Measurements from ENCODE around the gene ATG4B.

Gene ATG4B

DNA sequence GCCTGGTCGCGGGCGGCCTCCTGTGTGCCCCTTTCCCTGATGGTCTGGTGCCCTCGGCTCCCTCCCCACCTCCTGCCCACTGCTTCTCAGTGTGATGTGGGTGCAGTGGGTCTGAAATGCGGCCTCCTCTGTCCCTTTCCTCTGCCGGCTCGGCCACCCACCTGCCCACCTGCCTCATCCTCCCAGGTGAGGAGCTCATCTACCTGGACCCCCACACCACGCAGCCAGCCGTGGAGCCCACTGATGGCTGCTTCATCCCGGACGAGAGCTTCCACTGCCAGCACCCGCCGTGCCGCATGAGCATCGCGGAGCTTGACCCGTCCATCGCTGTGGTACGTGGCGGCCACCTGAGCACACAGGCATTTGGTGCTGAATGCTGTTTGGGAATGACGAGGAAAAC lies 30.9 kb downstream of the ATG4B start:
- DNase-seq = no peak

DNA sequence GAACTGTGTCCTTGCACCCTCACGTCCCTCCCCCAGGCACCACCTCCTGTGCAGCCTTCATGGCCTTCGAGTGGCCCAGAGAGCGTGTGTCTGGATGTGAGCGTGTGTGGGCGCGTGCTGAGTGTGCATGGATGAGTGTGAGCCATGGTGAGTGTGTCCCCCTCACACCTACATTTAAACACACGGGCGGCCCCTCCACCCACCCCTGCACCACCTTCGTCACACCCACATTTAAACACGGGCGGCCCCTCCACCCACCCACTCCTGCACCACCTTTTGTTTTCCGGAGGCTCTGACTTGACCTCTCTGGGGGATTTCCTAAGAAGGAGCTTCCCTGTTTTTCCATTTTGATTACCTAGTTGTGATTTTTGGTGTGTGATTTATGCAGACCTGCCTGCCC lies 31.3 kb downstream of the ATG4B start:
- DNase-seq = no peak

DNA sequence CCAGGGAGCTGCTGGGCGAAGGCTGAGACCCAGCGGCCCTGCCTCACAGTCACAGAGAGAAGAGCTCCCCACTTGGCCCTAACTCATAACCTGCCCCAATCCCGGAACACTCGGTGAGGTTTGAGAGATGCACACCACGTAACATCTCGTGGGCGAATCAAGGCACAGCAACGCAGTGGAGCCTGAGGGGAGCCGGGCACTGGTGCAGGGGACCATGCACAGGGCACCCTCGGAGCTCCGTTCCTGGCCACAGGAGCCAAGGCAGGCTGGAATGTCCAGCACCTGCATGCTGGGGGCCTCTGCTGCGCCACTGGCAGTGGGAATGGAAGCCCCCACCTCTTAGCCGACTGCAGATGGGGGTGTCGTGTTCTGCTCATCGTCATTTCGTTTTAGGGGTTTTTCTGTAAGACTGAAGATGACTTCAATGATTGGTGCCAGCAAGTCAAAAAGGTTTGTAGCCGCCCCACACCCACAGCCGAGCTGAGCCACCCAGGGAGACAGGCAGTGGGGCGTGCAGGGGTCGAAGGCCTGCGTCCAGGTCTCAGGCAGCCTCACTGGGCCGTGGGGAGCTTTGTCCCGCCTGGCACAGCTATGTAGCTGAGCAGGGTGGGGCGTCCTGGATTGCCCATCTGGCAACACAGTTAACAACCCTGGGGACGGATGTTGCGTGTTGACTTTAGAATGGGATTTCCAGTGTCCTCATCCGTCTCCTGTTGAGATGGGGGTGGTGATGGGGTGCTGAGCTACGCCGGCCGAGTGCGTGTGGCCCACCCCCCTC lies 33.0 kb downstream of the ATG4B start:
- no peak for DNase-seq

DNA sequence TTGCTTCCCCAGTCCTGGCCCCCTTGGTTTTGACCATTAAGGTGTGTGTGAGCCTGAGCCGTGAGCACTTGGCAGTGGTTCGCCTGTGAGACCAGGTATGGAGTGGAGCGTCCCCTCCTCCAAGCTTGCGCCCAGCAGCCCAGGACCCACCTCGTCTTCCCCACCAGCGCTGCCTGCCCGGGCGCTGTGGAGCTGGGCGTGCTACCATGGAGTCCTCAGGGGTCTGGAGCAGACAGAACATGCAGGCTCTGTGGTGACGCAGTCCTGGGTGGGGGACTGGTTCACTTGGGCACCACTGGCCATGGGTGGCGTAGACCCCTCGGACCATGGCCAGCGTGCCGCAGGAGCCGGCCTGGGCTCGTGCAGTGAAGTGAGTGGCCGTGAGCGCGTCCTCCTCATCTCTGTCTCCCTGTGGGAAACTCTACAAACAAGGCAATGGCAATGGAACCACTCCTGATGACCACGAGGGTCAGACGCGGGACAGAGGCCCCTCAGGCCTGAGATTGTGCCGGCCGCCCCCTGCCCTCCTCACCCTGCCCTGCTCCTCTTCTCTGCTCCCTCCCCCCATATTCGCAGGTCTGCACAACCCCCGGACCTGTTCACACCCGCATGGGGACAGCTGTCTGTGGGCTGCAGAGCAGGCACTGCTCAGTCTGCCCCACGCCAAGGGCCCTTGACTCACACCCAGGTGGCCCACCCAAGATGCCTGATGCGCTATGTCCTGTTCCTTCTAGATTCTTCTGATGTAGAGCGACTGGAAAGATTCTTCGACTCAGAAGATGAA lies 34.2 kb downstream of the ATG4B start:
- no peak for DNase-seq

DNA sequence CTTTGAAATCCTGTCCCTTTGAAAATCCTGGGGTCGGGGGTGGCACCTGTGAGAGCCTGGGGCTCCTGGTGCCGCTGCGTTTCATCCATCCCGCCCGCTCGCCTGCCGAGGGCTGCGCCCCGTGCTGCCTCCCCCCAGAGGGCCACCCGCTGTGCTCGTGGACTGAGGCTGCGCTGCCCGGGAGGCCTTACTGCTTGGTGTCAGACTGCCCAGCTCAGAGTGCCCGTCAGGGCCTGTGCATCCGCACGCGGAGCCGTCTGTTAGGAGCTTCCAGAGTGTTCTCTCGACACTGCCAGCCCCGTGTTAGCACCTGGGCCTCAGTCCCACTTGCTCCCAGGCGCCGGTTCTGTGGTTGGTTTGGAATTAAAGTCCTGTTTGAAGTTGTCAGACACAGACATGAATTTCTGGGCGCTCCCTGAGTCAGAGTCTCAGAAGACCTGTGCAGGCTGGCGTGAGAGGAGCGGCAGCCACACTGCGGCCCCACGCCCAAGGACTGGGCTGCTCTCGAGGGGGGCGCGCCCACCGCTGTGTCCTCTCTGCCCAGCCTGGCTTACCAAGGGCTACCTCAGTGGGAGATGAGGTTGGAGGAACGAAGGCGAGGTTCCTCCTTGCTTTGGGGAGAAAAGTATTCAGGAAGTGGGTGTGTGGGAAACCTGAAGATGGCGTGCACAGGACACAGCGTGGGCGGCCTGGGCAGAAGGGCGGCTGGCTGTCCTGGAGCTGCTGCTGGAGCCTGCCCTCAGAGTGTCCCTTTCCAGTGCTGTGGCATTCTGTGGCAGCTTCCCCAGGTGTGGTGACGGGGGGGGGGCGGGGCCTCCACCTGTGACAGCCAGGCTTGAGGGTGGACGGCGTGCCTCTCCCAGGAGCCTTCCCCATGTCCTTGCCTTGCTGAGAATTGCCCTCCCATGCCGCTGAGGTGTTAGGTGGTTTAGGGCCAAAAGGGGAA lies 35.0 kb downstream of the ATG4B start:
- no peak for DNase-seq

DNA sequence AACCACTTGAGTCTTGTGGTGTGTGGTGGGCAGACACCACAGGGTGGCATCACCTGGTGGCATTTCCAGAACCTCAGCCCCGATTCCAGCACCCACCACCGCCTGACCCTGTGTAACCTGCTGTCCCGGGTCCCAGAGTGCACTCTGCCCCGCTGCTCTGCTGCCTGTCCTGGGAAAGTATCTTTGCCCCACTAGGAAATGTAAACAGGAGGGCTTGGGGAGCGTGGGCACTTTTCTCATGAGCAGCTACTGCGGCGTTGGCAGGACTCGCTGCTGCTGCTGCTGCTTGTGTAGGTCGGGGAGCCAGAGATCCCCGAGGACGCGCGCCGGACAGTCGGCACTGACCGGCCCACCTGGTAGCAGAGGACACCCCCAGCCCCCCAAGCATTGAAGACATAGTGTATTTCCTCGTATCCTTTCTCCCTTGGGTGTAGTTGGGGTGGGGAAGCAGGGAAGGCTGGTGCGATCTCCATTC lies 35.7 kb downstream of the ATG4B start:
- no peak for DNase-seq

DNA sequence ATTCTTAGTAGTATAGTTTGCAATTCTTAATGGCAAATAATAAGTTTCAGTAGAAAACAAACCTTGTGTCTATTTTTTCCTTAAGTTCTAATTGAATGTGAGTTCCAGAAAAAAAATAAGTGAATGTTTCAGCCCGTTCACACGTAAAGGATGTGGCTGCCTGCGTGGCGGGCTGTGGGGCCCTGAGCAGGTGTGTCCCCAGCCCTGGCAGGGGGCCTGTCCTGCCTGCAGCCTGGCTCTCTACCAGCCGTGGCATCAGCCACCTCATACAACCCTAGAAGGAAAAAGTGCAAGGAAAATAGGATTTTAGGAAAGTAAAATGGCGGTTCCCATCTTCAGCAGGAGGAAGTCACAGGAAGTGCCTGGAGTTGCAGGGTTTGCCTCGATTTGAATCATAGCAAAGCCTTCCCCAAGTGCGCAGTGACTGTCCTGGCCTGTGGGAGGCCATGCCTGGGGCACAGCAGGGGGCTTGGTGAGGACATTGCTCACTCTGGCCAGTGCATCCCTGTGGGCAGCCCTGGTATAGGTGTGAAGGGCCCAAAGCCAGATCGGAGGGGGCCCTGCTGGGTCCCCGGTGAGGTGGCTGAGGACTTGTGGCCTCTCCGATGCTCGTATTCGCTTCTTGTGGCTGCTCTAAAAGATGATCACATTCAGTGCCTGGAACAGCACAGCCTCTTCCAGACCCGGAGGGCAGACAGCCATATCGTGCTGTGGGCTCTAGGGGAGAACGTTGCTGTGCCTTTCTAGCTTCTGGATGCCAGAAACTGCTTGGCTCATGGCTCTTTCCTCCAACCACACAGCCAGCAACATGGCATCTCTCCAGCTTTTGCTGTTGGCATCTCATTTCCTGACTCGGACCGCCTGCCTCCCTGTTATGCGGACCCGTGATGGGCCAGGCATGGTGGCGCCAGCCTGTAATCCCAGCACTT lies 36.6 kb downstream of the ATG4B start:
- no peak for DNase-seq

DNA sequence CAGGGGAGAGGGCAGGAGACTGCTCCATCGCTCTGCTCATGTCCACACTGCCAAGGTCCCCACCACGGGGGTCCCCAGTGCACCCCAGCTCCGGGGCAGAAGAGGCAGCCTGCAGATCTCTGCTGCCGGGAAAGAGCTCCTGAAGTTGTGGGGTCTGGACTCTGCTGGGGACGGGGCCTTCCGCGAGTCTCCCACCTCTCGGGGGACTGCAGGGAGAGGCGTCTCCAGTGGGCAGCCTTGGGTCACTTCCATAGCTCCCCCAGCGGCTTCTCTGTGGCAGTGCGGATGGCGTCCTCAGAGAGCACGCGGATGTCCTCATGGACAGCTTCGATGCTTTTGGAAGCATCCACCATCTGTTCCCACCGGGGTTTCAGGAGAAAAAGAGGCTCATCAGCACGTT lies 38.4 kb downstream of the ATG4B start:
- DNase-seq = no peak

DNA sequence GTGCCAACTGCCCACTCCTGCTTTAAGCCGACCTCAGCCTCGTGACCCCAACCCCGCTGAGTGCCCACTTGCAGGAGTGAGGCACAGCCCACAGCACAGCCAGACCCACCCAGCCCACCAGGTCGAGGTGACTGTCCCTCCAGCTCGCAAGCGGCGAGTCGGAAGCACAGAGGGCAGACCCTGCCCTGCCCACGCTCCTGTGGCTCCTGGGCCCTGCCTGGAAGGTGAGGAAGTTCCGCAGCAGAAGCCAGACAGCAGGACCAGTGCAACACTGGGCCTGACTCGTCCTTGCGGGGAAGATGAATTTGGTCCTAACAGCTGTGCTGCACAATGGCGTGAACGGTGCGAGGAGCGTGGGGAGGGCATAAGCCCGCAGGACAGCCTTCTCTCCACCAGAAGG lies 39.2 kb downstream of the ATG4B start:
- no peak for DNase-seq

DNA sequence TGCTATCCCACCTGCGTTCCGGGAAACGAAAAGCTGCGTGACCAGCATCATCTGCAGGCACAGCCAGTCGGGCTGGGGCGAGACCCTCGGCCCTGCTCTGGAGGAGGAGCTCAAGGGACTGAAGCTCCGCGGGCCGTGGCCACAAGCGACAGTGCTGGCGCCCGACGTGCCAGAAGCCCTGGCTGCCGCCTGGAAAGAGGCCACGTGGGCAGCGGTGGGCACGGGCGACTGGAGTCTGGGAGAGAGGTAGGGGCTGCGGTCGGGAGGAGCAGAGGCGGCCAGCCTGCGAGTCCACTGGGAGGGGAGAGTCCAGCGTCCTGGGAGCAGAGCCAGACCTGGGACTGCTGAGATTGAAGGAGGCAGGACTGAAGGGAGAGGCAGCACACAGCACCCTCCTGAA lies 39.9 kb downstream of the ATG4B start:
- no peak for DNase-seq

DNA sequence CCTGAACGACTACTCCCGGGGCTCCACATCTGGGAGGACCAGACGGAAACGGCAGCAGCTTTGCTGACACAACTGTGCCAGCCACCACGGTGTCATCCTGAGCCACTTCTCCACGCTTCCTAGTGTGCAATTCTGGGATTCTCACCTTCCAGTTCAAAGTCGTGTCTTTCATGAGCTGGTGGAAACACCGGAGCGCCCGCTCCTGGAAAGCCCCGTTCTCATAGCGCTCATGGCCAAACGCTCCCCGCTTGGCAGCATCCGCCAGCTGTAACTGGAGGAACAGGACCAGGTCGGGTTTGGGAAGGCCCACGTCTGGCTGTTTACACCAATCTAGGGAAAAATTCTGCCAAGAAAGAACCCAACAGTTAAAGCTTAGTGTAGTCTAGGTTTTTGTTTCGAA lies 40.8 kb downstream of the ATG4B start:
- no peak for DNase-seq

DNA sequence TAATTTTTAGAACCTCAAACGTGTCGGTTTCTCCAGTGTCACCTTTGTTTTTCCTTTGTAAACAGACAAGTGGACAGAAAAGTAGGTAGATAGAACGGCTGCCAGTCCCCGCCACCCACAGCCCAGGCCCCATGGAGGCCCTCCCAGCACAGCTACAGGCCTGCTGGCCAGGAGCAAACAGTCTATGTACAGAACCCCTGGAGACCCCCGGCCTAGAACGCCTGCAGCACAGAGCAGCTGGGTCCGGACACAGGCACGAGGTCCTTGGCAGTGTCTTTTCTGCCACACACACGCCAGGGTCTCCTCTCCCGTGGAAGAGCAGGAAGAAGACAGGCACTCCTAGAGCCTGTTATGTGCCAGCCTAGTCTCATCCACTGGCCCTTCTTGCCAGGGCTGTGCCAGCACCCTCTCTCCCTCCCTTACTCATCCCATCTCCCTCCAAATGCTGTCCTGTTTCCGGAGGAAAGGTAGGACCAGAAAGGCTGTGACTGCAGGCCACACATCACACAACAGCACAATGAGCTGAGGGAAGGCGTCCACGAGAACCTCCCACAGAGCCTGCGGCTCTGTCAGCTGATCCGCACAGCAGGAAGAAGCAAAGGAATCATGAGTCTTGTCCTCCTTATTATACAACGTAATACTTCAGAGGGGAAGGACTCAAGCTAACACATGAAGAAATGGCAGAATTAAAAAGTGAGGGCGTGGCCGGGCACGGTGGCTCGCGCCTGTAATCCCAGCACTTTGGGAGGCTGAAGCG lies 41.5 kb downstream of the ATG4B start:
- no peak for DNase-seq

DNA sequence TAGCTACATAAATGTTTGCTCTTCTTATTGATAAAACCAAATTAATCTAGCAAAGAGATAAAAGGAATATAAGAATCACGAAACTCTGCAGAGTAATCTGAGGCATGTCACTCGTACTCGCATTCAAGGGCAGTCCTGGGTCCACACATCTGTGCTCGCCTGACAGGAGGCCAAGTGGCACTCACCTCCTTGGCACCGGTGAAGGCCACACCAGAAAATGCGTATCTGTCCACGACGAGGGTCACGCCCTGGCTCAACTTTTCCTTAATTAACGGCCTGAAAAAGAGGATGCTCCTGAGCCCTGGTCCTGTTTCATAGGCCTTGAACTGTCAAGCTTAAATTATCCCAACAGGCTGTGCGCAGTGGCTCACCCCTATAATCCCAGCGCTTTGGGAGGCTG lies 42.6 kb downstream of the ATG4B start:
- no peak for DNase-seq

DNA sequence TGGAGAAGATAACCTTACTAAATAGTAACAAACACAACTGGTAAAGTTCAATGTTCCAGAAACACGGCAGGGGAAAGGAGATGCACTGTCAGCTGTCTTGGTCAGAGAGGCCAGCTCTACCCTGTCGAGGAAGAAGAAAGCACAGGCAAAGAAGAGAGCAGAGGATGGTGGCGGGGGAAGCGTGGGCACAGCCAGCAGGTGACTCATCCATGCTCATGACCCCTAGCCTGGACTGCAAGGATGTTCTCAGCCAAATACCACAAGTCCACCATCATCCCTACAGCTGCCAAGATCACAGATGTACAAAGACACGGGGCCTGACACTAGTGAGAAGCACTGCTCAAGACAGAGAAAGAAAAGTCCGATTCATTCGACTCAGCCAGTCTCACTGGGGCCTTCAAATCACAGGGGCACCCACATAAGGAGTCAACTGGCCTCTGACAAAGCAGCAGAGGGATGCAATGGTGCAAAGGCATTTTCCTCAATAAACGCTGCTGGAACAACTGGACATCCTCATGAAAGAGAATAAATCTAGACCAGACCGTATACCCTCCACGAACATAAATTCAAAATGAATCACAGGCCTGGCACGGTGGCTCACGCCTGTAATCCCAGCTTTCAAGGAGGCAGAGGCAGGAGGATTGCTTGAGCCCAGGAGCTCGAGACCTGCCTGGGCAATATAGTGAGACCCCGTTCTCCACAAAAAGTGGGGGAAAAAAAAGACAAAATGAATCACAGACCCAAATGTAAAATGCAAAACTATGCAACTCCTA lies 43.5 kb downstream of the ATG4B start:
- no peak for DNase-seq

DNA sequence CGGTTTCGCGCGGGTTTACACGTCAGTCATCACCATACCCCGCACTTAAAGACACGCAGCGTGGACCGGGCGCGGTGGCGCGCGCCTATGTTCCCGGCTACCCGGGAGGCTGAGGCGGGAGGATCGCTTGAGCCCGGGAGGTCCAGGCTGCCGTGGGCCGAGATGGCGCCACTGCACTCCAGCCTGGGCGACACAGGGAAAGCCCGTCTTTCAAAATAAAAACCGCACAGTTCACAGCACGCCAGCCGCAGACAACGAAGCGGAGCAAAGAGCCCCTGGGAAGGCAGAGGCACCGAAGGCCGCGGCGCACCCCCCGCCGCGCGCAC lies 48.8 kb downstream of the ATG4B start:
- DNase-seq = no peak

DNA sequence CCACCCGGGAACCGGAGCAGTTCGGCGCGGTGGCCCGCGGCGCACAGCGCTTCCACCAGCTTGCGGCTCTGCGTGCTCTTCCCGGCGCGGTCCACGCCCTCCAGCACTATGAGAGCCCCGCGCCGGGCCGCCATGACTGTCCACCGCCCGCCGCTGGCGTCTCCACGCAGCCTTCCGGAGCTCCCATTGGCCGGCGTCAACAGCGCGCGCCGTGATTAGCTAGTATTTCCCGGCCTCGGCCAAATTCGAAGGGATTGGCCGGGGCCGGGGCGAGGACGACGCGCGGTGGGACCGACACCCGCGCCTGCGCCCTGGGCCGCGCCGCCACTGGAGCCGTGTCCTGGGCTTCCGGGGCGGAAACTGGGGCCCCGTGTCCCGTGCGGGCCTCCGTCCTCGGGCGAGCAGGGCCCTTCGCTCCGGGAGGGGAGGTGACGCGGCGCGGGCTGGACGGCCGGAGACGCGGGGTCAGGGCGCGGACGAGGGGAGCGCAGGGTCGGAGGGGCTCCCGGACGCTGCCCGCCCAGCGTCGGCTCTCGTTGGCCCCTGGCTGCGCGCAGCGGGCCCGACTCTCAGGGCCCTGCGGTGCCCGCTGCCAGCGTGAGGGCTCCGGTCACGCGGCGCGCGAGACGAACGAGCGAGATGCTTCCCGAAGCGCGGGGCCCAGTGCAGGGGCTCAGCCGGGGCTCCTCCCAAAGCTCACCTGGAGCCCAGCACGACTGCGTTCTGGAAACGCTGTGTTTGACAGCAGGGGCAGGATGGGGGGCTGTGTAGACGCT lies 49.3 kb downstream of the ATG4B start, which contains the start of gene DTYMK:
DTYMK (minus strand) TSS at position 166 of the 776 bp plus-strand sequence; CDS start at position 134, 32 bp downstream.
- peak; percentile 75 to 83 for DNase-seq

DNA sequence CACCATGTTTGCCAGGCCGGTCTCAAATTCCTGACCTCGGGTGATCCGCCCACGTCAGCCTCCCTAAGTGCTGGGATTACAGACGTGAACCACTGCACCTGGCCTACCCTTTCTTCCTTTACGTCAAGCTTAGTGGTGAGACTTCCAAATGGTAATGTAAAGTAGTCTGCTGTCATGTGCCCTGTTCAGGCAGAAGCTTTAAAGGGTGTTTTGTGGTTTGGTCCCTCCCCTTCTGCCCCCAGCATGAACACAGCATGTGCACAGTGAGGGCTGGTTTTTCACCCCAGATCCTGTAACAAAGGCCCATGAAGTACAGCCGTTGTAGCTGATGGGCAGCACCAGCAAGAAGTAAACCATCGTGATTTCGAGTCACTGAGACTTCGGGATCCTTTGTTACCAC lies 51.8 kb downstream of the ATG4B start:
- DNase-seq = no peak

DNA sequence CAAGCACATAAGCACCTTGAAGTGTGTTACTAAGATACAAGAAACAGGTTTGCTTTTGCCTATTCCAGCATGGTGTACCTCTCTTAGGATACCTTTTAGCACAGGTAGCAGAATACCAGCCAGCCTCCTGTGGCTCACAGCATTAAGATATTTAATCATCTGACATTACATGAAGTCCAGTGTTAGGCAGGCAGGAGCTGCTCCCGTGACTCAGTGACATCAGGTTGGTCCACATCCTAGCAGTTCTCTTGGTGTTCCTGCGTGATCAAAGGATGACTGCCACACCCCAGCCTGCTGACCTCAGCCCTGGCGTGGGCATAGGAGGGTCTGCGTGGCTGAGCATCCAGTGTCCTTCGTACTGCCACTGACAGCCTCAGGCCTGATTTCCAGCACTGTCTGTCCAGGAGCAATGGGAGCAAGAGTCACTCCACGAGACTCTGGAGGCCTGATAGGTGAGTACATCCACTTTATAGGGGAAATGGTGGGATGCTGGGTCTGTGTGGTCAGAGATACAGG lies 52.8 kb downstream of the ATG4B start:
- no peak for DNase-seq

DNA sequence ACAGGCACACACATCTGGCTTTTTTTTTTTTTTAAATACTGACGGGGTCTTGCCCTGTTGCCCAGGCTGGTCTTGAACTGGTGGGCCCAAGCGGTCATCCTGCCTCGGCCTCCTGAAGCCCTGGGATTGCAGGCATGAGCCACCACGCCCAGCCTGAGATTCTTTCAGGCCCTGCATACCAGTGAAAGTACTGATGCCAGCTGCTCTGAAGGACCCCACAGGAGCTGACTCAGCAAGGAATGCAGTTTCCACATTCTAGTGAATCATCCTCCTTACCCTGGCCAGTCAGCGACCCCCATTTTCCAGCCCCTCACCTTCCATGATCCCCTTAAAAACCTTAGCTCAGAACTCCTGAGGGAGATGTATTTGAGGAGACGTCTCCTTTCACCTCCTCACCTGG lies 55.0 kb downstream of the ATG4B start:
- no peak for DNase-seq

Data from NCI-H187 (cell line).